Mesenchymal stem cell (in vitro differentiated cells and primary cell): ENCODE measurements around the gene SMS.

ENCODE experiments used
- DNase-seq: peaks from one replicate; pipeline ENCODE4 v3.0.0-alpha.2; 2013
- H2AFZ ChIP-seq: one replicate; pipeline ENCODE4 v1.6.1; 2013; ENCODE audit warnings: low read depth, mild to moderate bottlenecking, control low read depth, inconsistent platforms, low read length, moderate library complexity
- H2AK5ac ChIP-seq: 2 replicates; pipeline ENCODE4 v1.6.1; 2013; ENCODE audit warnings: low read length, moderate library complexity, mild to moderate bottlenecking, inconsistent platforms; ENCODE audit not compliant: severe bottlenecking
- H2BK120ac ChIP-seq: one replicate; pipeline ENCODE4 v1.6.1; 2013; ENCODE audit warnings: low read depth, mild to moderate bottlenecking, inconsistent platforms, low read length, moderate library complexity
- H2BK12ac ChIP-seq, 2 experiments: one replicate each; pipeline ENCODE4 v1.6.1; 2013; ENCODE audit warnings: inconsistent platforms in 2 of 2, low read length in 2 of 2, mild to moderate bottlenecking in 2 of 2, moderate library complexity in 2 of 2, control low read depth in 1 of 2
- H2BK15ac ChIP-seq: one replicate; pipeline ENCODE4 v1.6.1; 2013; ENCODE audit warnings: mild to moderate bottlenecking, low read depth, inconsistent platforms; ENCODE audit not compliant: poor library complexity, severe bottlenecking
- H2BK5ac ChIP-seq: 2 replicates; pipeline ENCODE4 v1.6.1; 2013; ENCODE audit warnings: low read depth, mild to moderate bottlenecking, low read length, control low read depth, inconsistent platforms; ENCODE audit not compliant: poor library complexity, severe bottlenecking
- H3K14ac ChIP-seq, 2 experiments: one replicate each; pipeline ENCODE4 v1.6.1; 2013; ENCODE audit warnings: inconsistent platforms in 2 of 2, low read length in 2 of 2, control low read depth in 1 of 2, mild to moderate bottlenecking in 1 of 2, moderate library complexity in 1 of 2
- H3K18ac ChIP-seq, 2 experiments: one replicate each; pipeline ENCODE4 v1.6.1; 2013; ENCODE audit warnings: inconsistent platforms in 2 of 2, low read length in 2 of 2, control low read depth in 1 of 2, low read depth in 1 of 2, mild to moderate bottlenecking in 1 of 2
- H3K23ac ChIP-seq, 2 experiments: one replicate each; pipeline ENCODE4 v1.6.1; 2013; ENCODE audit warnings: inconsistent platforms in 2 of 2, low read length in 2 of 2, mild to moderate bottlenecking in 2 of 2, moderate library complexity in 2 of 2, control low read depth in 1 of 2
- H3K27ac ChIP-seq: 2 replicates; pipeline ENCODE4 v1.5.1; 2013; ENCODE audit warnings: mild to moderate bottlenecking, moderate library complexity, low read length, control low read depth, inconsistent platforms; ENCODE audit not compliant: poor library complexity, severe bottlenecking
- H3K27me3 ChIP-seq, 2 experiments: 2 replicates each; pipeline versions ENCODE4 v1.6.1 to v1.7.0; 2013; ENCODE audit warnings: low read length in 2 of 2, mild to moderate bottlenecking in 2 of 2, moderate library complexity in 2 of 2, control low read depth in 1 of 2, inconsistent platforms in 1 of 2; ENCODE audit not compliant: control insufficient read depth in 1 of 2, insufficient read depth in 1 of 2
- H3K36me3 ChIP-seq, 2 experiments: 2 replicates each; pipeline versions ENCODE4 v1.6.1 to v1.7.0; 2013; ENCODE audit warnings: low read length in 2 of 2, control low read depth in 1 of 2, inconsistent platforms in 1 of 2, low read depth in 1 of 2, mild to moderate bottlenecking in 1 of 2; ENCODE audit not compliant: insufficient read depth in 2 of 2, control insufficient read depth in 1 of 2
- H3K4ac ChIP-seq, 2 experiments: one replicate each; pipeline ENCODE4 v1.6.1; 2013; ENCODE audit warnings: inconsistent platforms in 2 of 2, low read length in 2 of 2, mild to moderate bottlenecking in 2 of 2, moderate library complexity in 2 of 2, control low read depth in 1 of 2, low read depth in 1 of 2
- H3K4me1 ChIP-seq: 2 replicates; pipeline ENCODE4 v1.6.1; 2013; ENCODE audit warnings: low read depth, low read length, control low read depth; ENCODE audit not compliant: control insufficient read depth, insufficient read depth
- H3K4me2 ChIP-seq: 2 replicates; pipeline ENCODE4 v1.6.1; 2013; ENCODE audit warnings: low read length, mild to moderate bottlenecking, inconsistent platforms; ENCODE audit not compliant: poor library complexity, severe bottlenecking
- H3K4me3 ChIP-seq, 2 experiments: 2 replicates each; pipeline versions ENCODE4 v1.5.1 to v1.7.0; 2013; ENCODE audit warnings: low read length in 2 of 2, mild to moderate bottlenecking in 2 of 2, control low read depth in 1 of 2, low read depth in 1 of 2; ENCODE audit not compliant: insufficient read depth in 1 of 2
- H3K79me1 ChIP-seq: replicated peaks from 2 replicates; pipeline ENCODE4 v1.6.1; 2013; ENCODE audit warnings: mild to moderate bottlenecking, control low read depth, low read length, inconsistent platforms; ENCODE audit not compliant: poor library complexity, severe bottlenecking
- H3K9ac ChIP-seq: 2 replicates; pipeline ENCODE4 v1.7.0; 2013; ENCODE audit warnings: mild to moderate bottlenecking, low read length, moderate library complexity
- H3K9me3 ChIP-seq: 2 replicates; pipeline ENCODE4 v1.7.0; 2013; ENCODE audit warnings: mild to moderate bottlenecking, low read length; ENCODE audit not compliant: control insufficient read depth
- H4K8ac ChIP-seq: one replicate; pipeline ENCODE4 v1.6.1; 2013; ENCODE audit warnings: inconsistent platforms, mild to moderate bottlenecking, low read length, moderate library complexity
- H4K91ac ChIP-seq: one replicate; pipeline ENCODE4 v1.6.1; 2013; ENCODE audit warnings: mild to moderate bottlenecking, low read length, inconsistent platforms
- WGBS: methylation state at CpG from one replicate; pipeline ENCODE4 v1.1.7; 2013; ENCODE audit warnings: mixed read lengths; 5-methylcytosine and 5-hydroxymethylcytosine counted together

SMS gene

DNA sequence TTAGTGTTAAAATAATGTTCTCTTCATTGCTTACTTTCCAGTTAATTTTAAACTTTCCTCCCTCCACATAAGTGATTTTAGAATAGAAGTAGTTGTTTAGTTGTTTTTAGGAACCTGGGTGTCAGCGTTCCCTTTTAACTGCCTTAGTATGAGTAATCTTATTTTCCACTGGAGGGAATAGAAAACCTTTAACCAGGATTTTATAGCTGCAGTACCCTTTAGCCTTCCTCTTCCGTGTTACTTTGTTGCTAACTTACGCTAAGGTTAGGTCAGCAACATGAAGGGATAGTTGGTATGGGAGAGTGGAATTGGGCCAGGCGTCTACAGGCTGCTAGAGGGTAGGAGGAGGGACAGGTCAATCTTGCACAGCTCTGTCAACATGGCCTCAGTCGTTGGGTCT, 31.5 kb downstream of the SMS start:
- Histone ChIP-seq H3K9ac (no peak overlapping the region), H2AK5ac (no peak overlapping the region), H3K4ac (no peak overlapping the region), H2BK15ac (no peak overlapping the region), H4K91ac (no peak overlapping the region), H2AFZ (no peak overlapping the region), H3K23ac (no peak overlapping the region), H3K9me3 (no peaks in the 10 kb centered on the region), H3K27ac (peak overlapping the region; percentile 96), H3K4me1 (peaks cover 9% of the 10 kb centered on the region), H3K14ac (no peak overlapping the region), H3K27me3 (peaks cover 0 to 9% of the 10 kb centered on the region in 2 experiments), H3K79me1 (no peaks in the 10 kb centered on the region), H3K18ac (peak overlapping the region in 1 of 2 experiments; percentile 21), H4K8ac (no peak overlapping the region), H2BK5ac (no peak overlapping the region), H3K36me3 (peaks cover 13 to 42% of the 10 kb centered on the region in 2 experiments), H3K4me2 (no peak overlapping the region), H3K4me3 (no peak overlapping the region), H2BK12ac (no peak overlapping the region), H2BK120ac (no peak overlapping the region)
- WGBS, result 76% methylated on average over 3 of the region's 5 CpGs
- no peak for DNase-seq

DNA sequence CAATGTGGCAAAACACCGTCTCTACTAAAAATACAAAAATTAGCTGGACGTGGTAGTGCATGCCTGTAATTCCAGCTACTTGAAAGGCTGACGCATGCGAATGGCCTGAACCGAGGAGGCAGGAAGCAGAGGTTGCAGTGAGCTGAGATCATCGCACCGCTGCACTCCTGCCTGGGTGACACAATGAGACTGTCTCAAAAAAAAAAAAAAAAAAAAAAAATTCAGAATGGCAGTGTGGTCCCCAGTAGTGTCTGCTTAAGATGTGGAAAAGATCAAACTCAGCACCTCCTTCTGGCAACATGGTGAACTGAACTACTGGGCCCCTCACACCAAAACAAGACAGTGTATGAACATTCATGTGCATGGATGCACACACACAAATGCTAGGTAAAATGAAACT, 32.2 kb downstream of the SMS start:
- H2BK12ac ChIP-seq, result no peak overlapping the region
- no peak overlapping the region for H3K18ac ChIP-seq
- no peak overlapping the region for H3K9ac ChIP-seq
- H2BK5ac ChIP-seq, result peak overlapping the region; percentile 31
- peak overlapping the region; percentile 96 for H3K27ac ChIP-seq
- no peak overlapping the region for H3K14ac ChIP-seq
- no peak overlapping the region for H3K4ac ChIP-seq
- no peak overlapping the region for H4K91ac ChIP-seq
- peaks cover 9% of the 10 kb centered on the region for H3K4me1 ChIP-seq
- no peak overlapping the region for H3K4me2 ChIP-seq
- H2BK15ac ChIP-seq, result no peak overlapping the region
- H2AK5ac ChIP-seq, result no peak overlapping the region
- H4K8ac ChIP-seq, result no peak overlapping the region
- H3K27me3 ChIP-seq, result peaks cover 0 to 9% of the 10 kb centered on the region in 2 experiments
- 14% methylated on average over 6 of the region's 7 CpGs for WGBS
- DNase-seq, result peak; percentile 85
- H3K79me1 ChIP-seq, result no peaks in the 10 kb centered on the region
- H2BK120ac ChIP-seq, result peak overlapping the region; percentile 19
- H2AFZ ChIP-seq, result no peak overlapping the region
- H3K23ac ChIP-seq, result no peak overlapping the region
- no peak overlapping the region for H3K4me3 ChIP-seq
- no peaks in the 10 kb centered on the region for H3K9me3 ChIP-seq
- peaks cover 7 to 43% of the 10 kb centered on the region in 2 experiments for H3K36me3 ChIP-seq

DNA sequence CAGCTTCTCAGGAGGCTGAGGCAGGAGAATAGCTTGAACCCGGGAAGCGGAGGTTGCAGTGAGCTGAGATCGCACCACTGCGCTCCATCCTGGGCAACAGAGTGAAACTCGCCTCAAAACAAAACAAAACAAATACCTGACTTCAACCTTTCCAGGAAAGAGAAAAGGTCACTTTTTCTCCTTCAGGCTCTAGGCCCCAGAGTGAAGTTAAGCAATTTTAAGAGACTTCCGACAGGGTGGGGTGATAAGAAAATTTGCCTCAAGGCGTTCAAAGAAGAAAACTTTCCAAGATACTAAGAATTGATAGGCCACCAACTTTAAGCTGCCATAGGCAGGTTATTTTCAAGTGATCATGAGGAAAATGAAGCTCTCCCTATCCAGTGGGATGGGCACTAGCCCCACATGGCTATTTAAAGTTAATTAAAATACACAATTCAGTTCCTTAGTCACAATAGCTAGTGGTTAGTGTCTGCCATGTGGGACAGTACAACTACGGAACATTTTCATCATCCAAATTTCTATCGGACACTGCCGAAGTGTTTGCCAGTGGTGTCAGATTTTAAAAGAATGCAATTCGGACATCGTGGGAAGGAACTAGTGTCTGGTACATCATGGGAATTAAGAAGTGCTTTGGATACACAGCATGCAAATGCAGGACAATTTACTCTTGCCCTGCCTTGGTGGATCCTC, 33.0 kb downstream of the SMS start:
- peaks cover 9% of the 10 kb centered on the region for H3K4me1 ChIP-seq
- H4K8ac ChIP-seq, result no peak overlapping the region
- no peak overlapping the region for H3K4me2 ChIP-seq
- H3K4ac ChIP-seq, result no peak overlapping the region
- H4K91ac ChIP-seq, result no peak overlapping the region
- H3K14ac ChIP-seq, result no peak overlapping the region
- no peak overlapping the region for H2AFZ ChIP-seq
- peaks cover 0 to 47% of the 10 kb centered on the region in 2 experiments for H3K36me3 ChIP-seq
- no peaks in the 10 kb centered on the region for H3K9me3 ChIP-seq
- DNase-seq, result no peak
- no peak overlapping the region for H3K4me3 ChIP-seq
- H3K27me3 ChIP-seq, result peaks cover 0 to 9% of the 10 kb centered on the region in 2 experiments
- no peaks in the 10 kb centered on the region for H3K79me1 ChIP-seq
- H3K9ac ChIP-seq, result no peak overlapping the region
- no peak overlapping the region for H2BK15ac ChIP-seq
- no peak overlapping the region for H3K18ac ChIP-seq
- no peak overlapping the region for H2BK5ac ChIP-seq
- no peak overlapping the region for H2BK12ac ChIP-seq
- no peak overlapping the region for H2BK120ac ChIP-seq
- H2AK5ac ChIP-seq, result peak overlapping the region; percentile 27
- WGBS, result 96% methylated on average over 5 of the region's 12 CpGs
- H3K27ac ChIP-seq, result peak overlapping the region; percentile 88
- H3K23ac ChIP-seq, result no peak overlapping the region

GRCh38 chrX:21974011-21974385, 33.5 kb downstream of the SMS start:
- Histone ChIP-seq H3K4me2 (no peak overlapping the region), H3K9ac (no peak overlapping the region), H3K79me1 (no peaks in the 10 kb centered on the region), H3K18ac (no peak overlapping the region), H3K27me3 (peaks cover 0 to 9% of the 10 kb centered on the region in 2 experiments), H2BK12ac (no peak overlapping the region), H3K14ac (no peak overlapping the region), H2AFZ (no peak overlapping the region), H2BK120ac (no peak overlapping the region), H2BK15ac (no peak overlapping the region), H3K27ac (peak overlapping the region; percentile 88), H3K9me3 (no peaks in the 10 kb centered on the region), H3K36me3 (peaks cover 0 to 51% of the 10 kb centered on the region in 2 experiments), H4K91ac (no peak overlapping the region), H2BK5ac (no peak overlapping the region), H2AK5ac (no peak overlapping the region), H3K4me3 (no peak overlapping the region), H3K4ac (no peak overlapping the region), H4K8ac (no peak overlapping the region), H3K23ac (no peak overlapping the region), H3K4me1 (peaks cover 9% of the 10 kb centered on the region)
- WGBS, result 71% methylated on average over 1 of the region's 2 CpGs
- DNase-seq, result no peak
